ENCODE data around the gene MOK.
"Not testable (repeated sequence)": the region's sequence is repeated elsewhere in the genome, so short reads cannot be mapped to it uniquely, and the experiment has no call there.

Gene MOK

DNA sequence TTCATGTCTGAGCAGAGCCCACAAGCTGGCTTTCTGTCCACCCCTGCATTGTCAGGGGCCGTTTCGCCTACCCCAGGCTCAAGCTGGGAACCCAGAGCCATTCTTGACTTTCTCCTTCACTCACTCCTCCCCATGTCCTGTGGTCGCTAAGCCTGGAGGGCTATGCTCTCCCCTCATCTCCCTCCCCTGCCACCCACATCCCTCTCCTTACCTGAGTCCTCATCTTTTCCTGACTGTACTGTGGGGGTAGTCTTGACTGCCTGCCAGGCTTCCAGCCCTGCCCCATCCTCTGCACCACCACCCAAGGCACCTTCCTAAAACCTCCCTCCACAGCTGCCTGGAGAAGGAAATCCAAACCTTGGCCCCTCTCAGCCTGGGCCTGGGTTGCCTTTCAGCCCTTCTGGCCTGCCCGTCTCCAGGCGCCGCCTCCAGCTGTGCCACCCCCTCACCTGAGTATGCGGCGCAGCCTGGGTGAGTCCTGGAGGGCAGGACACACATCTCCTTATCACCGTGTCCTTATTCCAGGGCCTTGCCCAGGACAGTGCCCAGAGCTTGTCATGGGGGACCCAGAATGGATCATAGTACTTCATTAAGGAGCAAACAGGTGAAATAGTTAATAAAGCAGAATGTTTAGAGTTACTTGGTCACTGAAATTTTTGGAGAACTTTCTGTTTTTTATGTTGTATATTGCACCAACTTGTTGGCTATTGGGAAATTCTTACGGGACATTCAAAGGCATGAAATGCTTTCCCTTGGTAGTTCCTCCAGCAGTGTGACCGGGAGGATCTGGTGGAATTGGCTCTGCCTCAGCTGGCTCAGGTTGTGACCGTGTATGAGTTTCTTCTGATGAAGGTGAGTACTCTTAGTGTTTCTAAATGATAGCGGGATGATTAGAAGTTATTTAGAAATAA is 29.1 kb upstream of the MOK start:
- Histone ChIP-seq H3K4me2 (ENCODE audit: low read depth, low read length) (no peak overlapping the region), H3K27ac (ENCODE audit: low read length) (no peak overlapping the region), H3K4me1 (ENCODE audit: low read length) (no peaks in the 10 kb centered on the region), H4K20me1 (ENCODE audit: insufficient read depth, low read length) (no peaks in the 10 kb centered on the region), H3K9ac (ENCODE audit: low read length) (no peak overlapping the region), H2AFZ (ENCODE audit: low read length) (no peak overlapping the region), H3F3A (ENCODE audit: insufficient read depth, low read length) (no peaks in the 10 kb centered on the region), H3K9me2 (replicated peaks; ENCODE audit: insufficient read depth, low read length) (no peaks in the 10 kb centered on the region), H3K27me3 (replicated peaks; ENCODE audit: insufficient read depth, low read length) (no peaks in the 10 kb centered on the region), H3K36me3 (replicated peaks; ENCODE audit: insufficient read depth, low read length) (no peaks in the 10 kb centered on the region), H3K4me3 (ENCODE audit: low read length) (no peak overlapping the region), H3K9me3 (replicated peaks; ENCODE audit: insufficient read depth, low read length) (no peaks in the 10 kb centered on the region), H3K79me2 (ENCODE audit: low read length) (no peaks in the 10 kb centered on the region)
- no peak for DNase-seq
- no peak for TF ChIP-seq EZH2phosphoT487 (IDR thresholded peaks at IDR 0.05; ENCODE audit: low read length)
- TF ChIP-seq EZH2 (optimal IDR thresholded peaks at IDR 0.05; ENCODE audit: low read depth, low read length), result no peak
- TF ChIP-seq, protein P1, sequence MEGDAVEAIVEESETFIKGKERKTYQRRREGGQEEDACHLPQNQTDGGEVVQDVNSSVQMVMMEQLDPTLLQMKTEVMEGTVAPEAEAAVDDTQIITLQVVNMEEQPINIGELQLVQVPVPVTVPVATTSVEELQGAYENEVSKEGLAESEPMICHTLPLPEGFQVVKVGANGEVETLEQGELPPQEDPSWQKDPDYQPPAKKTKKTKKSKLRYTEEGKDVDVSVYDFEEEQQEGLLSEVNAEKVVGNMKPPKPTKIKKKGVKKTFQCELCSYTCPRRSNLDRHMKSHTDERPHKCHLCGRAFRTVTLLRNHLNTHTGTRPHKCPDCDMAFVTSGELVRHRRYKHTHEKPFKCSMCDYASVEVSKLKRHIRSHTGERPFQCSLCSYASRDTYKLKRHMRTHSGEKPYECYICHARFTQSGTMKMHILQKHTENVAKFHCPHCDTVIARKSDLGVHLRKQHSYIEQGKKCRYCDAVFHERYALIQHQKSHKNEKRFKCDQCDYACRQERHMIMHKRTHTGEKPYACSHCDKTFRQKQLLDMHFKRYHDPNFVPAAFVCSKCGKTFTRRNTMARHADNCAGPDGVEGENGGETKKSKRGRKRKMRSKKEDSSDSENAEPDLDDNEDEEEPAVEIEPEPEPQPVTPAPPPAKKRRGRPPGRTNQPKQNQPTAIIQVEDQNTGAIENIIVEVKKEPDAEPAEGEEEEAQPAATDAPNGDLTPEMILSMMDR (IDR thresholded peaks at IDR 0.05; ENCODE audit: low read length), result no peak

DNA sequence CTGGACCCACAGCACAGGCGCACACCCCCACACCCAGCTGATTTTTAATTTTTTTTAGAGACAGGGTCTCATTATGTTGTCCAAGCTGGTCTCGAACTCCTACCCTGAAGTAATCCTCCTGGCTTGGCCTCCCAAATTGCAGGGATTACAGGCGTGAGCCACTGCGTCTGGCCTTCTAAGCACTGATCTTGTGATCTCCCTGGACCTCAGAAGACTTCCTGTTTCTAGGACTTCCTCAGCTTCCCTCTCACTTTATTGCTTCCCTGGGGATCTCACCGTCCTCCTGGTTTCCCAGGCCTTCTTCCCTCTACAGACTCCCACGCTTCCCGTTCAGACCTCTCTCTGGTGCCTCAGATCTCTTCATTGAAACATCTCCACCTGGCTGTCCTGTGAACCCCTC is 28.4 kb upstream of the MOK start:
- Histone ChIP-seq H4K20me1 (ENCODE audit: insufficient read depth, low read length) (no peaks in the 10 kb centered on the region), H3K27ac (ENCODE audit: low read length) (no peak overlapping the region), H2AFZ (ENCODE audit: low read length) (no peak overlapping the region), H3K27me3 (replicated peaks; ENCODE audit: insufficient read depth, low read length) (no peaks in the 10 kb centered on the region), H3K4me3 (ENCODE audit: low read length) (no peak overlapping the region), H3K9ac (ENCODE audit: low read length) (no peak overlapping the region), H3K36me3 (replicated peaks; ENCODE audit: insufficient read depth, low read length) (no peaks in the 10 kb centered on the region), H3K9me2 (replicated peaks; ENCODE audit: insufficient read depth, low read length) (no peaks in the 10 kb centered on the region), H3K4me2 (ENCODE audit: low read depth, low read length) (no peak overlapping the region), H3K4me1 (ENCODE audit: low read length) (no peaks in the 10 kb centered on the region), H3K9me3 (replicated peaks; ENCODE audit: insufficient read depth, low read length) (no peaks in the 10 kb centered on the region), H3F3A (ENCODE audit: insufficient read depth, low read length) (no peaks in the 10 kb centered on the region), H3K79me2 (ENCODE audit: low read length) (no peaks in the 10 kb centered on the region)
- TF ChIP-seq, protein P1 (IDR thresholded peaks at IDR 0.05; ENCODE audit: low read length), result no peak
- TF ChIP-seq EZH2 (optimal IDR thresholded peaks at IDR 0.05; ENCODE audit: low read depth, low read length) (no peak), EZH2phosphoT487 (IDR thresholded peaks at IDR 0.05; ENCODE audit: low read length) (no peak)
- DNase-seq, result no peak

DNA sequence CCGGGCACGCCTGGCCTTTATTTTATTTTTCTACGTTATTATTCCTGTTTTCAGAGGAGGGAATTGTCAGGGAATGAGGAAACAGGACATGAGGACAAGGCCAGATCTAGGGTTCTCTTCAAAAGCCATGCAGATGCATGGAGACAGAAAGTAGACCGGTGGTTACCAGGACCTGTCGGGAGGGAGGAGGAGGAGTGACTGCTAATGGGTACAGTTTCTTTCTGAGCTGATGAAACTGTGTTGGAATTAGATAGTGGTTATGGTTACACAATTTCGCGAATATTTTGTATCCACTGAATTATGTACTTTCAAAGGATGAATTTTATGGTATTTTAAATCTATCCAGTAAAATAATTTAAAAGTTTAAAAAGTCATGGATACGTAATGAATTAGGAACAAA is 25.8 kb upstream of the MOK start:
- H2AFZ ChIP-seq (ENCODE audit: low read length), result no peak overlapping the region
- H3K36me3 ChIP-seq (replicated peaks; ENCODE audit: insufficient read depth, low read length), result no peaks in the 10 kb centered on the region
- no peaks in the 10 kb centered on the region for H3K27me3 ChIP-seq (replicated peaks; ENCODE audit: insufficient read depth, low read length)
- no peaks in the 10 kb centered on the region for H4K20me1 ChIP-seq (ENCODE audit: insufficient read depth, low read length)
- H3K9me3 ChIP-seq (replicated peaks; ENCODE audit: insufficient read depth, low read length), result no peaks in the 10 kb centered on the region
- H3K4me3 ChIP-seq (ENCODE audit: low read length), result no peak overlapping the region
- no peaks in the 10 kb centered on the region for H3K4me1 ChIP-seq (ENCODE audit: low read length)
- no peak for TF ChIP-seq EZH2phosphoT487 (IDR thresholded peaks at IDR 0.05; ENCODE audit: low read length)
- TF ChIP-seq, protein P1 (IDR thresholded peaks at IDR 0.05; ENCODE audit: low read length), result no peak
- no peak for TF ChIP-seq EZH2 (optimal IDR thresholded peaks at IDR 0.05; ENCODE audit: low read depth, low read length)
- no peak for DNase-seq
- no peak overlapping the region for H3K27ac ChIP-seq (ENCODE audit: low read length)
- no peak overlapping the region for H3K9ac ChIP-seq (ENCODE audit: low read length)
- H3K9me2 ChIP-seq (replicated peaks; ENCODE audit: insufficient read depth, low read length), result no peaks in the 10 kb centered on the region
- H3K4me2 ChIP-seq (ENCODE audit: low read depth, low read length), result no peak overlapping the region
- no peaks in the 10 kb centered on the region for H3K79me2 ChIP-seq (ENCODE audit: low read length)
- H3F3A ChIP-seq (ENCODE audit: insufficient read depth, low read length), result no peaks in the 10 kb centered on the region

DNA sequence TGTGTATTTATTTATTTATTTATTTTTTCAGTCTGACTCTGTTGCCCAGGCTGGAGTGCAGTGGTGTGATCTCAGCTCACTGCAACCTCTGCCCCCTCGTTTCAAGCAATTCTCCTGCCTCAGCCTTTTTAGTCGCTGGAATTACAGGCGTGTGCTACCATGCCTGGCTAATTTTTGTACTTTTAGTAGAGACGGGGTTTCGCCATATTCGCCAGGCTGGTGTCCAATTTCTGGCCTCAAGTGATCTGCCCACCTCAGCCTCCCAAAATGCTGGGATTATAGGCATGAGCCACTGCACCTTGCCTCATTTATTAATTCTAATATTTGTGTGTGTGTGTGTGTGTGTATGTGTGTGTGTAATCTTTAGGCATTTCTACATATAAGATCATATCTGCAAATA is 24.4 kb upstream of the MOK start:
- H3K9me2 ChIP-seq (replicated peaks; ENCODE audit: insufficient read depth, low read length); H3K36me3 ChIP-seq (replicated peaks; ENCODE audit: insufficient read depth, low read length); H3K4me2 ChIP-seq (ENCODE audit: low read depth, low read length); H4K20me1 ChIP-seq (ENCODE audit: insufficient read depth, low read length); H2AFZ ChIP-seq (ENCODE audit: low read length); H3K4me1 ChIP-seq (ENCODE audit: low read length); H3K27ac ChIP-seq (ENCODE audit: low read length); H3K27me3 ChIP-seq (replicated peaks; ENCODE audit: insufficient read depth, low read length); H3K9ac ChIP-seq (ENCODE audit: low read length); H3K4me3 ChIP-seq (ENCODE audit: low read length); H3K9me3 ChIP-seq (replicated peaks; ENCODE audit: insufficient read depth, low read length); DNase-seq; H3K79me2 ChIP-seq (ENCODE audit: low read length); H3F3A ChIP-seq (ENCODE audit: insufficient read depth, low read length): not testable (repeated sequence)

Measured in MM.1S (cell line).